ENCODE data around the gene USP6NL.

Gene USP6NL

GRCh38 chr10:11404901-11405300 is 206.5 kb downstream of the USP6NL start:
- no peak for DNase-seq
